Measurements from ENCODE around the gene GPANK1.

GPANK1 gene

GRCh38 chr6:31614684-31615578, 49.9 kb downstream of the GPANK1 start, which contains the start of gene AIF1:
TSS of gene AIF1 (plus strand) at chr6:31615234. CDS start at chr6:31615330, 96 bp downstream.
- TF ChIP-seq CTCF (IDR thresholded peaks at IDR 0.05; ENCODE audit: low read depth, low read length), result no peak
- no peak for TF ChIP-seq EZH2phosphoT487 (IDR thresholded peaks at IDR 0.05; ENCODE audit: low read depth)
- Histone ChIP-seq H3K36me3 (replicated peaks; ENCODE audit: low read depth, low read length) (no peaks in the 10 kb centered on the region), H3K4me1 (ENCODE audit: low read length) (peaks cover 17% of the 10 kb centered on the region), H3K27ac (ENCODE audit: low read length) (peak within 1 kb of the TSS; percentile 59), H3K9me3 (ENCODE audit: insufficient read depth, low read length) (no peaks in the 10 kb centered on the region), H3K4me2 (ENCODE audit: low read length) (peak within 1 kb of the TSS; percentile 75), H3K79me2 (ENCODE audit: low read length) (no peaks in the 10 kb centered on the region), H3K4me3 (ENCODE audit: low read length) (peak within 1 kb of the TSS; percentile 42), H2AFZ (ENCODE audit: low read depth, low read length) (peak within 1 kb of the TSS; percentile 29), H3K27me3 (ENCODE audit: low read depth, low read length) (no peaks in the 10 kb centered on the region), H4K20me1 (ENCODE audit: insufficient read depth, low read length) (no peaks in the 10 kb centered on the region), H3K9ac (ENCODE audit: low read length) (peak within 1 kb of the TSS; percentile 33; the same call in 1 of the 2 replicates)

- Histone ChIP-seq H3K27ac (ENCODE audit: low read length) (peak overlapping the region; percentile 59), H3K27me3 (ENCODE audit: low read depth, low read length) (no peaks in the 10 kb centered on the region), H3K4me3 (ENCODE audit: low read length) (peak overlapping the region; percentile 42), H3K4me1 (ENCODE audit: low read length) (peaks cover 15% of the 10 kb centered on the region), H4K20me1 (ENCODE audit: insufficient read depth, low read length) (no peaks in the 10 kb centered on the region), H3K79me2 (ENCODE audit: low read length) (no peaks in the 10 kb centered on the region), H3K36me3 (replicated peaks; ENCODE audit: low read depth, low read length) (no peaks in the 10 kb centered on the region), H3K4me2 (ENCODE audit: low read length) (peak overlapping the region; percentile 75), H3K9ac (ENCODE audit: low read length) (peak overlapping the region; percentile 33; the same call in 1 of the 2 replicates), H2AFZ (ENCODE audit: low read depth, low read length) (peak overlapping the region; percentile 29), H3K9me3 (ENCODE audit: insufficient read depth, low read length) (no peaks in the 10 kb centered on the region)
- no peak for TF ChIP-seq CTCF (IDR thresholded peaks at IDR 0.05; ENCODE audit: low read depth, low read length)
- no peak for TF ChIP-seq EZH2phosphoT487 (IDR thresholded peaks at IDR 0.05; ENCODE audit: low read depth)
Measured at GRCh38 chr6:31614075-31614619, 50.6 kb downstream of the GPANK1 start.

All from OCI-LY3 (cell line).